SK-N-DZ (cell line): ENCODE data around the gene NAALADL2.
"Not testable (repeated sequence)": the region's sequence is repeated elsewhere in the genome, so short reads cannot be mapped to it uniquely, and the experiment has no call there.

Experiments
- DNase-seq: peaks from one replicate; pipeline ENCODE4 v3.0.0-alpha.2; 2015; ENCODE audit warnings: low spot score

NAALADL2 gene

GRCh38 chr3:175070946-175071345 is 211.8 kb downstream of the NAALADL2 start:
- no peak for DNase-seq

- no peak for DNase-seq
These were observed 214.2 kb downstream of the NAALADL2 start for GRCh38 chr3:175073219-175073905.

GRCh38 chr3:175075269-175075668 is 216.1 kb downstream of the NAALADL2 start:
- no peak for DNase-seq

- DNase-seq, result no peak
These were observed 218.1 kb downstream of the NAALADL2 start for GRCh38 chr3:175077216-175077615.

- DNase-seq, result no peak
These were observed 223.5 kb downstream of the NAALADL2 start for GRCh38 chr3:175082631-175083030.

- DNase-seq, result not testable (repeated sequence)
These were observed 228.0 kb downstream of the NAALADL2 start for GRCh38 chr3:175087128-175087527.

- no peak for DNase-seq
These were observed 229.7 kb downstream of the NAALADL2 start for GRCh38 chr3:175088766-175089380.

- DNase-seq, result no peak
These were observed 232.4 kb downstream of the NAALADL2 start for GRCh38 chr3:175091426-175092114.

GRCh38 chr3:175093748-175094147 is 234.6 kb downstream of the NAALADL2 start:
- DNase-seq, result no peak

- DNase-seq, result no peak
These were observed 235.2 kb downstream of the NAALADL2 start for GRCh38 chr3:175094344-175094743.

- DNase-seq, result no peak
These were observed 239.5 kb downstream of the NAALADL2 start for GRCh38 chr3:175098644-175099043.

- no peak for DNase-seq
These were observed 243.0 kb downstream of the NAALADL2 start for GRCh38 chr3:175102161-175102560.

GRCh38 chr3:175103298-175103697 is 244.2 kb downstream of the NAALADL2 start:
- no peak for DNase-seq

- no peak for DNase-seq
These were observed 245.9 kb downstream of the NAALADL2 start for GRCh38 chr3:175105066-175105465.

GRCh38 chr3:175107231-175107630 is 248.1 kb downstream of the NAALADL2 start:
- DNase-seq, result no peak

GRCh38 chr3:175107995-175108394 is 248.9 kb downstream of the NAALADL2 start:
- no peak for DNase-seq

- no peak for DNase-seq
These were observed 249.5 kb downstream of the NAALADL2 start for GRCh38 chr3:175108613-175109151.

GRCh38 chr3:175111036-175111435 is 251.9 kb downstream of the NAALADL2 start:
- no peak for DNase-seq

- no peak for DNase-seq
These were observed 259.3 kb downstream of the NAALADL2 start for GRCh38 chr3:175118382-175118941.

GRCh38 chr3:175121225-175121624 is 262.1 kb downstream of the NAALADL2 start:
- DNase-seq, result no peak

- DNase-seq, result no peak
These were observed 268.0 kb downstream of the NAALADL2 start for GRCh38 chr3:175127075-175127662.

- DNase-seq, result no peak
These were observed 270.0 kb downstream of the NAALADL2 start for GRCh38 chr3:175129126-175129525.
